HG03175 (cell line): Measurements from ENCODE around the gene TMEM181.

Experiments used
- ATAC-seq: cut with Tn5 transposase; IDR thresholded peaks from one replicate; pipeline ENCODE4 v1.9.1; 2021; ENCODE audit warnings: mild to moderate bottlenecking, moderate library complexity; ENCODE audit not compliant: unreplicated experiment

The TMEM181 gene

DNA sequence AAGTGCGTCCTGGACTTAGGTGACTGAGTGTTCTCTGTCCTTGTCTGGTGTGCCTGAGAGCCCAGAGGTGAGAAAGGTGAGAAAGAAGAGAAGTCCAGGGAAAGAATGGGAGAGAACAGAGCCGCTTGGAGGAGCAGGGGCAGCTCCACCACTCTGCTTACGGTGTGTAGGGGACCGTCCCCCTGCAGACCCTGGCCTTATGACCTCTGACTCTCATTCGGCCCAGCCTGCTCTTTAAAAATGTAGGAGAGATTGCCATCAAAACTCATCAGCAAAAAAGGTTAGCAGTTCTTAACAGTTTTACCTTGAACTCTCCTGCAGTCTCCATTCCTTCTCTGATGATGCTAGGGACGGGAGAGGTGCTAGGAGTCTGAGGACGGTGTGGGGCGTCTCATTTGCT is 2.0 kb downstream of the TMEM181 start:
- no peak for ATAC-seq

GRCh38 chr6:158564243-158565121 is 4.6 kb downstream of the TMEM181 start:
- ATAC-seq: no peak

- ATAC-seq: no peak
These were observed 5.2 kb downstream of the TMEM181 start for GRCh38 chr6:158565122-158565429.

GRCh38 chr6:158565482-158566040 is 5.7 kb downstream of the TMEM181 start:
- no peak for ATAC-seq

DNA sequence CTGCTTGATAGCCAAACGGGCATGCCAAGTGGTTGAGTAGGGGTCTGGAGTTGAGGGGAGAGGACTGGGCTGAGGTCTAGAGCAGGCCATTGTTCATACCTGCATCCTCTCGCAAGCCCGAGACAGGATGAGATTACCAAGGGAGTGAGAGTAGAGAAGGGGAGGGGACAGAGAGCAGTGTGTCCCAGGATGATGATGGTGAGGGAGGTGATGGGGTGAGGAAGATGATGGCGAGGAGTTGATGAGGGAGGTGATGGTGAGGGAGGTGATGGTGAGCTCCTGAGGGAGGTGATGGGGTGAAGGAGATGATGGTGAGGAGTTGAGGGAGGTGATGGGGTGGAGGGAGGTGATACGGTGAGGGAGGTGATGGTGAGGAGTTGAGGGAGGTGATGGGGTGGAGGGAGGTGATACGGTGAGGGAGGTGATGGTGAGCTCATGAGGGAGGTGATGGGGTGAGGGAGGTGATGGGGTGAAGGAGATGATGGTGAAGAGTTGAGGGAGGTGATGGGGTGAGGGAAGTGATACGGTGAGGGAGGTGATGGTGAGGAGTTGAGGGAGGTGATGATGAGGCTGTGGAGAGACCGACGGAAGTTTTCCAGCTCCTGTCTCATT is 6.4 kb downstream of the TMEM181 start:
- ATAC-seq: no peak

DNA sequence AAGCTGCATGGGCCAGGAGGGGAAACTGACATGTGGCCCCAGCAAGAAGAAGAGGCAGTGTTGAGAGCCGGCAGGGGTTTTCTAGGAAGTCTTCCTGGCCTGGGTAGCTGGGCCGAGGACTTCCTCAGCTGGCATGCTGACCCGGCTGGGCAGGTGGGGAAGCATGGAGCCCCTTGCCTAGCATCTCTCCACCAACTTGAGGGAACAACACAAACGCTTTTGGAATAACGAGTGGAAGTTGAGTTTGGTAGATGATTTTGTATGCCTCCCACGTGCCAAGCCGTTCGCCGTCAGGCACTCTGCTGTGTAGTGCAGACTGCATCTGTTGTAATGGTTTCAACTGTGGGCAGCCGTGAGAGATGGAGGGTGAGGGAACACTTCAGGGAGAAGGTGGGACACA is 7.3 kb downstream of the TMEM181 start:
- ATAC-seq: no peak

GRCh38 chr6:158567871-158568401 is 8.0 kb downstream of the TMEM181 start:
- ATAC-seq: no peak

- no peak for ATAC-seq
These were observed 8.7 kb downstream of the TMEM181 start for GRCh38 chr6:158568549-158568948.

DNA sequence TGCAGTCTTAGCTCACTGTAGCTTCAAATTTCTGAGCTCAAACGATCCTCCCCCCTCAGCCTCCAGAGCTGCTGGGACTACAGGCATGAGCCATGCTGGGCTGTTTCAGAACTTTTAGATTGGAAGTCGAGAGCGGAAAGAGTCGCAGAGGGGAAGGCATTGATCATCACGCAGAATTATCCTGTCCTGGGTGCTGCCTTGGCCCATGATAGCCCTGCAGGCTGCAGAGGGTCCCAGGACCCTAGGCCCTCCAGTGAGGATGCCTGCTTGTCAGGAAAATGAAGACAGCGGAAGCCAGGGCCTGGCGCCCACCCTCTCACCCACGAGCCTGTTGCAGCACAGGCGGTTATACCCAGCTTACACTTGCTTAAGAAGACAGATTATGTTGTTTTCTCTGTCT is 9.1 kb downstream of the TMEM181 start:
- no peak for ATAC-seq

- no peak for ATAC-seq
These were observed 10.7 kb downstream of the TMEM181 start for GRCh38 chr6:158570681-158570962.

DNA sequence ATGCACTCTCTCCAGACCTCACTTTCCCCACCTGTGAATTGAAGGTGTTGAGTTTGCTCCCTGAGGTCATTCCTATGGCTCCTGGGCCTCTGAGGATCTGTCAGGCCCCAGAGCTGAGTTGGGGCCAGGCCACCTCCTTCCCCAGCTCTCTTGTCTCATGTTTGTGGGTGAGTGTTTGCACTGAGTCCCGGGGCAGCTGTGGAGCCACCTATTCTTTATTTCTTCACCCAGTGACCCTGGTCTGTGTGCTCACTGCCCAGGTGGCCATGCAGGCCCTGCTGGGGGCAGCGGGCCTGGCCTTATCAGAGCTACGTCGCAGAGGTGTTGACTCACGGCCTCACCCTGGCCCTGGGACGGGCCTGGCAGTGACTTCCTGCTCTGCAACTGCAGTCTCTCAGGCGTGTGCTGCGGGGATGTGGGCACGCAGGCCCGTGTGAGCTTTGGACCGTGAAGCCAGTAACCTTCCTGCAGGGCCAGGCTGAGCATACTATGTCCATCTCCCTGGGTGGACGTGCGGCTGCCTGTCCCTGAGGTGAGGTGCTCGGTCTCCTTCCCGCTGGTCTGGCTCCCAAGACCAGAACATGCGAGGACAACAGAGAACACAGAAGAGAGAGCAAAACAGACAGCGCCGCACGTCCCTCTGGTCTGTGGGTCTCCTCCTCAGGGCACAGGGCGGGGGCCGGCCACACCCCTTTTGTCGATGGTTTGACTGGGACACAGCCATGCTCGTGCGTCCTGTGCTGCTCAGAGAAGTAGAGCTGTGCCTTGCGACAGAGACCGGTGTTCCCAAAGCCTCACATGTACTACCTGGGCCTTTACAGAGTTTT is 12.1 kb downstream of the TMEM181 start:
- no peak for ATAC-seq

DNA sequence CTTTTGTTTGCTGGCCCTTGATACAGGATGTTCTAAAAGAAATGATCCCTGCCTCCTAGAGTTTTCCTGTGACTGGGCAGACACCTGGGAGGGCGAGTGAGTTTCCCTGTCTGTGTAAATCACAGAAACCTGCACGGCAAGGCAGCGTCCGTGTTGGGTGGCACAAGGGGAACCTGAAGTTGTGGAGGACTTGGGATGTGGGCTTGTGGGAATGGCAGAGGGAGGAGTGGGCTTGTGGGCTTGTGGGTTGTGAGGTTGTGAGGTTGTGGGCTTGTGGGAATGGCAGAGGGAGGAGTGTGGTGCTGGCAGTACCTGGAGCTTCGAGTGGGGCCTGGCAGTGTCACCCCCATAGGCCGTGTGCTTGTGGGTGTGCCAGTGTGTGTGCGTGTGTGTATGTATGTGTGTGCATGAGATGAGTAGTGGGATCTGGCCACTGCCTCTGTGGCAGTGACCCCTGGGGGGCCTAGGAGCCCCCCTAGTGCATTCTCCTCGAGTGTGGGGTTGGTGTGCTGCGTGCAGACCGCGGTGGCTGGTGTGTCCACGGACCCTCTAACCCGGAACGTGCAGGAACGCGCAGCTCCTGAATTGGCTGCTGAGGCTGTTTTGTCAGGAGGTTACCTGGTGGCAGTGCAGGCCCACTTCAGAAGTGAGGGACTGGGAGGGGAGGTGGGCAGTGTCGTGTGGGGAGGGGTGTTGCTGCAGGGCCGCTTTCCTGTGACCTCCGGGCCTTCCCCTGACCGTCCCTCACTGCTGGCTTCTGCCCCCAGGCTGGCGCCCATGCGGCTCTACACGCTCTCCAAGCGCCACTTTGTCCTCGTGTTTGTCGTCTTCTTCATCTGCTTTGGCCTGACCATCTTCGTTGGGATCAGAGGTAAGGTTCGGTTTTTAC is 13.0 kb downstream of the TMEM181 start:
- no peak for ATAC-seq

GRCh38 chr6:158573542-158573931 is 13.6 kb downstream of the TMEM181 start:
- no peak for ATAC-seq

DNA sequence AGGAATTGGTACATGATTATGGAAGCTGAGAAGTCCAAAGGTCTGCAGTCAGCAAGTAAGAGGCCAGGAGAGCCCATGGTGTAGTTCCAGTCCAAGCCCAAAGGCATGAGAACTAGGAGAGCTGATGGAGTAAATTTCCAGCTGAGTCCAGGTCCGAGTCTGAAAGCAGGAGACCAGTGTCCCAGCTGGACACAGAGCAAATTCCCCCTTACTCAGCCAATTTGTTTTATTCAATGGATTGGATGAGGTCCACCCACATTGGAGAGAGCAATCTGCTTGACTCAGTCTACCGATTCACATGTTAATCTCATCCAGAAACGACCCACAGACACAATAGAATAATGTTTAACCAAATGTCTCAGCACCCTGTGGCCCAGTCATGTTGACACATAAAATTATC is 14.9 kb downstream of the TMEM181 start:
- no peak for ATAC-seq

DNA sequence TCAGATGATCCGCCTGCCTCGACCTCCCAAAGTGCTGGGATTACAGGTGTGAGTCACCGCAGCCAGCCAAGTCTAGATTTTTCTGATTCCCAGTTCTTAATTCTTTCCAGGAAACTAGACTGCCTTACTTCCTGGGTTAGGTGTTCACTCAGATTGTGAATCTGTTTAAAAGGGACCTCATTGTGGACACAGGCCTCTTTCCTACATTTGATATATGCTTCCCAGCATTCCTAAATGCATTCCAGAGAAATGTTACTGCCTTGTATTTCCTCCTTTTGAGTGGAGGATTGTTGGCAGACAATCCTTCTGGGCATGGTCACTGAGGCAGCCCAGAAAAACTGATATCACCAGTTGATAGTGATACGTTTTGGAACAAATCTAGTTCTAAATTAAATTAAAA is 15.7 kb downstream of the TMEM181 start:
- no peak for ATAC-seq

DNA sequence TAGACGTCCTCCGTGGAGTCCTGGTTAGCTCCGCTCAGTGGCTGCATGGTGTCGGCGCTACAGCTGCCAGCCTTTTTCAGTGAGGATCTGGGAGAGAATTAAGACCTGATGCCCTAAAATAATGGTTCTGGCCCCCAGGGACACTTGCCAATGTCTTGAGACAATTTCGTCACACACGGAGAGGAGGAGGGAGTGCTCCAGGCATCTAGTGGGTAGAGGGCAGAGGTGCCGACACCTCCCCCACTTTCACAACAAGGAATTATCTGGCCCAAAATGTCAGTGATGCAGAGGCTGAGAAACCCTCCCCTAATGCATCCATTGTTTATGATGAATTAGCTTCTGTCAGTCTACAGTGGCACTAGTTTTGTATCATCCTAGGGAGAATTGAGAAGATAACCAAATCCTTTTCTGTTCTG is 24.4 kb downstream of the TMEM181 start:
- ATAC-seq: no peak

DNA sequence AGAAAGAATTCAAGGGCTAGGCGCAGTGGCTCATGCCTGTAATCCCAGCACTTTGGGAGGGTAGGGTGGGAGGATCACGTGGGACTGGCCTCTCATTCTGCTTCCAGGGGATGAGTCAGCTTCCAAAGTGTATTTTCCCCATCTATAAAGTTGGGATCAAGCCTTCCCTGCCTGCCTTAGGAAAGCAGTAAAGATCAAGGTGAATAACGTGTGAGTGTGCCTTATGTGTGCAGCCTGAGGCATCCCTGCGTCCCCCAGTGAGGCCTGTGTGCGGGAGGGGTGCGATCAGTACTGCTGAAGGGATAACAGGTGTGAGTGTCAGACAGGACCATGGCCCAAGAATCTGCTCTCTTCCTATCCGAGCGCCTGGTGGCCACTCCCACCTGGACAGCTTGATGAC is 26.8 kb downstream of the TMEM181 start:
- no peak for ATAC-seq

GRCh38 chr6:158589366-158589765 is 29.5 kb downstream of the TMEM181 start:
- no peak for ATAC-seq

GRCh38 chr6:158591134-158591809 is 31.4 kb downstream of the TMEM181 start:
- ATAC-seq: no peak

DNA sequence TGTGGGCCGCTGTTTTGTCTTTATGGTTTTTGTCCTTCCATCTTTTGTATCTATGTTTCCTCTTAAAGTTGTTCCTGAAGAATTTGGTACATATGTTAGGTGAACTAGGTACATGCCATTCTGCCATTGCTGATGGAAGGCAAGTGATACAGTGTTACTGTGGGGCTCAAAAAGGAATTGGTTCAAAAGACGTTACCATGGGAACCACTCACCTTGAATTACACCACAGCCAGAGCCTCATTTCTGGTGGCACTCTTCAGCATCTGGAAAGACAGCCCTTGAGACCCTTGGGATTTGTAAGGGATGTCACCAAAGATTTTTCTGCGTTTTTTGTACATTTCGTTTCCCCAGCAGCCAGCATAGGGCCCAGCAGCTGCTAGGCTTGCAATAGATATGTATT is 31.9 kb downstream of the TMEM181 start:
- ATAC-seq: no peak
